HG03469 (cell line): Measurements from ENCODE around the gene ZBTB45.
"Not testable (repeated sequence)": the region's sequence is repeated elsewhere in the genome, so short reads cannot be mapped to it uniquely, and the experiment has no call there.

ENCODE experiments used
- ATAC-seq: cut with Tn5 transposase; IDR thresholded peaks from one replicate; pipeline ENCODE4 v1.9.1; 2021; ENCODE audit warnings: mild to moderate bottlenecking, moderate library complexity, moderate number of reproducible peaks; ENCODE audit not compliant: unreplicated experiment

ZBTB45 gene

GRCh38 chr19:58477130-58477529 lies 42.5 kb downstream of the ZBTB45 start:
- no peak for ATAC-seq

GRCh38 chr19:58476498-58477015 lies 43.1 kb downstream of the ZBTB45 start:
- ATAC-seq, result no peak

- peak; percentile 76 for ATAC-seq
Observed at GRCh38 chr19:58475714-58476497, 43.7 kb downstream of the ZBTB45 start, which contains the start of gene ZNF446. Gene ZNF446, plus strand, starts transcription at chr19:58476352. Its CDS starts 867 bp downstream, at chr19:58477219.

- no peak for ATAC-seq
Observed at GRCh38 chr19:58474997-58475713, 44.5 kb downstream of the ZBTB45 start.

GRCh38 chr19:58474291-58474996 lies 45.2 kb downstream of the ZBTB45 start:
- ATAC-seq, result no peak

GRCh38 chr19:58473775-58474174 lies 45.8 kb downstream of the ZBTB45 start:
- ATAC-seq, result no peak

GRCh38 chr19:58471736-58472135 lies 47.9 kb downstream of the ZBTB45 start:
- no peak for ATAC-seq

- ATAC-seq, result not testable (repeated sequence)
Observed at GRCh38 chr19:58470837-58471543, 48.6 kb downstream of the ZBTB45 start.

- no peak for ATAC-seq
Observed at GRCh38 chr19:58469241-58470013, 50.2 kb downstream of the ZBTB45 start.

GRCh38 chr19:58468216-58468839 lies 51.3 kb downstream of the ZBTB45 start:
- no peak for ATAC-seq

- ATAC-seq, result peak; percentile 79
Observed at GRCh38 chr19:58466760-58467589, 52.6 kb downstream of the ZBTB45 start, which contains the start of gene ZNF324. Gene ZNF324, plus strand, starts transcription at chr19:58467080. Its CDS starts 2,106 bp downstream, at chr19:58469186.

GRCh38 chr19:58466089-58466759 lies 53.4 kb downstream of the ZBTB45 start:
- ATAC-seq, result peak; percentile 2
